ENCODE results near the gene FBXL13. TPM values are rescaled to one million over a fixed set of nuclear protein-coding genes. Genes with fewer than 3 reads are reported as not detected.
"Not testable (repeated sequence)": the region's sequence is repeated elsewhere in the genome, so short reads cannot be mapped to it uniquely, and the experiment has no call there.

The FBXL13 gene
- total RNA-seq, 1 donor from 2014 or later, result 0.36 TPM

DNA sequence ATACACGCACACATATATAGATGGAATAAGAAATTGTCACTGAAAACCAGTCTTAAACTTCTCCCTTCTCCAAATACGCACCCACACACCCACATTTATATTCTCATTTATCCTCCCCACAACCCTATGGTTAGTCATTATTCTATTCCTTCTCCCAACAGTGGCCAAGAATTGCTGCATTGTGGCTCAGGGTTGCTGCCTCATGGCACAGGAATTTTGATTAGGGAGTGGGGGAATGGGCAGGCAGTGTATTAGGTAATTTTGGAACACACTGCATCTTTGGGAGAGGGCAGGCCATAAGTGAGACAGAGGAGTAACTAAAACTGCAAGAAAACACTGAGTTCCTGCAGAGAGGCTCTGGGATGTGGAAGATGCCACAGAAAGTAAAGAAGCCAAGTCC lies 38.6 kb upstream of the FBXL13 start:
- no peak for DNase-seq
- Histone ChIP-seq H3K9me3 (replicated peaks) (peaks cover 6% of the 10 kb centered on the region), H3K27me3 (ENCODE audit: low read depth) (no peaks in the 10 kb centered on the region), H3K4me1 (no peaks in the 10 kb centered on the region), H3K27ac (replicated peaks) (no peak overlapping the region), H3K36me3 (peaks cover 33% of the 10 kb centered on the region), H3K4me3 (no peak overlapping the region)
- intact Hi-C loops (cut with micrococcal nuclease), result no loop called here
- TF ChIP-seq CTCF (IDR thresholded peaks at IDR 0.05; ENCODE audit: borderline replicate concordance), result no peak

DNA sequence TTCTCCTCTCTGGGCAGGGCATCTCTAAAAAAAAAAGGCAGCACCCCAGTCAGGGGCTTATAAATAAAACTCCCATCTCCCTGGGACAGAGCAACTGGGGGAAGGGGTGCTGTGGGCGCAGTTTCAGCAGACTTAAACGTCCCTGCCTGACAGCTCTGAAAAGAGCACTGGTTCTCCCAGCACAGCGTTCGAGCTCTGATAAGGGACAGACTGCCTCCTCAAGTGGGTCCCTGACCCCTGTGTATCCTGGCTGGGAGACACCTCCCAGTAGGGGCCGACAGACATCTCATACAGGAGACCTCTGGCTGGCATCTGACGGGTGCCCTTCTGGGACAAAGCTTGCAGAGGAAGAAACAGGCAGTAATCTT lies 32.1 kb upstream of the FBXL13 start:
- peaks cover 39% of the 10 kb centered on the region for H3K36me3 ChIP-seq
- H3K9me3 ChIP-seq (replicated peaks); H3K27ac ChIP-seq (replicated peaks); H3K4me1 ChIP-seq; intact Hi-C loops (cut with micrococcal nuclease); DNase-seq; H3K27me3 ChIP-seq (ENCODE audit: low read depth); H3K4me3 ChIP-seq: not testable (repeated sequence)

DNA sequence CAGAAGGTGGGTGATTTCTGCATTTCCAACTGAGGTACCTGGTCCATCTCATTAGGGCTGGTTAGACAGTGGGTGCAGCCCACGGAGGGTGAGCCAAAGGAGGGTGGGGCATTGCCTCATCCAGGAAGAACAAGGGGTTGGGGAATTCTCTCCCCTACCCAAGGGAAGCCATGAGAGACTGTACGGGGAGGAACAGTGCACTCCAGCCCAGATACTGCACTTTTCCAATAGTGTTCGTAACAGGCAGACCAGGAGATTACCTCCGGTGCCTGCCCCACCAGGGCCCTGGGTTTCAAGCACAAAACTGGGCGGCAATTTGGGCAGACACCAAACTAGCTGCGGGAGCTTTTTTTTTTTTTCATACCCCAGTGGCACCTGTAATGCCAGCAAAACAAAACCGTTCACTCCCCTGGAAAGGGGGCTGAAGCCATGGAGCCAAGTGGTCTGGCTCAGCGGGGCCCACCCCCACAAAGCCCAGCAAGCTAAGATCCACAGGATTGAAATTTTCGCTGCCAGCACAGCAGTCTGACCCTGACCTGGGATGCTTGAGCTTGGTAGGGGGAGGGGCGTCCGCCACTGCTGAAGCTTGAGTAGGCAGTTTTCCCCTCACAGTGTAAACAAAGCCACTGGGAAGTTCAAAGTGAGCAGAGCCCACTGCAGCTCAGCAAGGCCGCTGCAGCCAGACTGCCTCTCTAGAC lies 31.6 kb upstream of the FBXL13 start:
- Histone ChIP-seq H3K9me3 (replicated peaks) (peaks cover 2% of the 10 kb centered on the region), H3K27me3 (ENCODE audit: low read depth) (no peaks in the 10 kb centered on the region), H3K4me3 (no peak overlapping the region), H3K4me1 (no peaks in the 10 kb centered on the region), H3K27ac (replicated peaks) (no peak overlapping the region), H3K36me3 (peaks cover 38% of the 10 kb centered on the region)
- TF ChIP-seq CTCF (IDR thresholded peaks at IDR 0.05; ENCODE audit: borderline replicate concordance), result no peak
- intact Hi-C loops (cut with micrococcal nuclease), result no loop called here
- no peak for DNase-seq

GRCh38 chr7:103101543-103101942 lies 26.9 kb upstream of the FBXL13 start:
- intact Hi-C loops (cut with micrococcal nuclease), result no loop called here
- no peak overlapping the region for H3K27ac ChIP-seq (replicated peaks)
- TF ChIP-seq CTCF (IDR thresholded peaks at IDR 0.05; ENCODE audit: borderline replicate concordance), result no peak
- no peaks in the 10 kb centered on the region for H3K9me3 ChIP-seq (replicated peaks)
- H3K36me3 ChIP-seq, result peaks cover 66% of the 10 kb centered on the region
- H3K27me3 ChIP-seq (ENCODE audit: low read depth), result no peaks in the 10 kb centered on the region
- no peak for DNase-seq
- no peaks in the 10 kb centered on the region for H3K4me1 ChIP-seq
- H3K4me3 ChIP-seq, result no peak overlapping the region

DNA sequence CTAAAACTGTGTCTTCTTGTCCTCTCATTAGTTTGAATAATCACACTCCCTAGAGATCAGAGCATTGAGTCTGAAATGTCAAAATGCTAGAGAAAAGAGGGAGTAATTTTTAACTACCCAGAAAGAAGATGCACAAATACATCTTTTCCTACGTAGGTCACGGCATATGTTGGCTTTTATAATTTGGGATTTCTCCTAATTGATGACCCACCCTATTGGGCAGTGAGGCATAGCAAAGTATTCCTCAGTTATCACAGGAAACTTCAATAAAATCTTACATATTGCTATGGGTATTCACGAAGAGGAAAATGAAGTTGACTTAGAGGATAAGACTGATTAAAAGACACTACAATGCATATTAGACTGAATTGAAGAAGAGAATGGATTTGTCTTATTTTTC lies 25.8 kb upstream of the FBXL13 start:
- H3K9me3 ChIP-seq (replicated peaks), result no peaks in the 10 kb centered on the region
- no peaks in the 10 kb centered on the region for H3K4me1 ChIP-seq
- no peaks in the 10 kb centered on the region for H3K27me3 ChIP-seq (ENCODE audit: low read depth)
- no peak overlapping the region for H3K4me3 ChIP-seq
- TF ChIP-seq CTCF (IDR thresholded peaks at IDR 0.05; ENCODE audit: borderline replicate concordance), result no peak
- intact Hi-C loops (cut with micrococcal nuclease), result no loop called here
- H3K36me3 ChIP-seq, result peaks cover 68% of the 10 kb centered on the region
- H3K27ac ChIP-seq (replicated peaks), result no peak overlapping the region
- DNase-seq, result no peak

DNA sequence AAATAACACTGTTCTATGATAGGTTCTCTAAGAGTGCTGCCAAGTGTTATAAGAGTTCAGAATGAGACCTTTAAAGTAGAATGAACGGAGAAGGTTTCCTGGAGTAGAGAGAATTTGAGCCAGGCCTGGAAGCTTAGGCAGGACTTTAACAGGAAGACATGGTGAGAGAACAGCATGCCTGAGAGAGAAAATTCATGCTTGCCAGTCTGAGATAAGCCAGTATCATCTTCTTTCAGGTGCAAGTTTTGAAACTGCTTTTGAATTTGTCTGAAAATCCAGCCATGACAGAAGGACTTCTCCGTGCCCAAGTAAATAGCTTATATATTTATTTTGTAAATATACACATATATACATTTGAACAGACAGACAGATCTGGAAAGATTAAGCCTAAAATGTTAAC lies 22.4 kb upstream of the FBXL13 start:
- intact Hi-C loops (cut with micrococcal nuclease), result no loop called here
- Histone ChIP-seq H3K27me3 (ENCODE audit: low read depth) (no peaks in the 10 kb centered on the region), H3K4me1 (no peaks in the 10 kb centered on the region), H3K4me3 (no peak overlapping the region), H3K36me3 (peaks cover 51% of the 10 kb centered on the region), H3K27ac (replicated peaks) (no peak overlapping the region), H3K9me3 (replicated peaks) (no peaks in the 10 kb centered on the region)
- TF ChIP-seq CTCF (IDR thresholded peaks at IDR 0.05; ENCODE audit: borderline replicate concordance), result no peak
- DNase-seq, result no peak

GRCh38 chr7:103095558-103095957 lies 21.0 kb upstream of the FBXL13 start:
- intact Hi-C loops (cut with micrococcal nuclease); DNase-seq; H3K27ac ChIP-seq (replicated peaks); H3K27me3 ChIP-seq (ENCODE audit: low read depth); H3K4me1 ChIP-seq; H3K9me3 ChIP-seq (replicated peaks); H3K4me3 ChIP-seq: not testable (repeated sequence)
- peaks cover 46% of the 10 kb centered on the region for H3K36me3 ChIP-seq

Measured in left ventricle myocardium inferior (tissue), 1 donor.